Measurements from ENCODE around the gene WBP2NL. TPM values are rescaled to one million over a fixed set of nuclear protein-coding genes. Genes with fewer than 3 reads are reported as not detected.
A peak's percentile ranks its signal among the peaks of the same experiment; 100 is the strongest.

Gene WBP2NL
- total and polyA plus RNA-seq, 2 of the 8 experiments (the other 6 are each of a cell fraction or from before 2014, with no cell fraction given) = not detected

- H3K4me3 ChIP-seq (ENCODE audit: extremely low read depth in 1 of 4, insufficient read depth in 2 of 4, low read depth in 3 of 4, low read length in 4 of 4) = no peak overlapping the region
- TF ChIP-seq SAP30 (IDR thresholded peaks at IDR 0.05; ENCODE audit: insufficient read depth, insufficient replicate concordance, low read length) (no peak), JUN (IDR thresholded peaks at IDR 0.05; ENCODE audit: low read depth, low read length) (no peak), MAFK (IDR thresholded peaks at IDR 0.05; ENCODE audit: low read depth, low read length) (no peak), EZH2 (IDR thresholded peaks at IDR 0.05; ENCODE audit: low read depth, low read length, severe bottlenecking) (no peak), SP1 (IDR thresholded peaks at IDR 0.05; ENCODE audit: low read depth, low read length) (no peak), SIN3A (conservative IDR thresholded peaks at IDR 0.05 in 1 of 2, IDR thresholded peaks at IDR 0.05 in 1 of 2; ENCODE audit: low read depth in 1 of 2, low read length in 2 of 2) (no peak), EGR1 (IDR thresholded peaks at IDR 0.05; ENCODE audit: borderline replicate concordance, low read depth, low read length) (no peak), RXRA (IDR thresholded peaks at IDR 0.05; ENCODE audit: insufficient read depth, low read depth, low read length) (no peak), ZNF274 (IDR thresholded peaks at IDR 0.05; ENCODE audit: borderline replicate concordance, extremely low read depth, low read length) (no peak), SIRT6 (IDR thresholded peaks at IDR 0.05; ENCODE audit: low read length) (no peak), HDAC6 (IDR thresholded peaks at IDR 0.05; ENCODE audit: low read depth, low read length) (no peak), TAF1 (IDR thresholded peaks at IDR 0.05; ENCODE audit: low read depth, low read length) (no peak)
Measured at GRCh38 chr22:41978732-41979131, 19.9 kb upstream of the WBP2NL start.

More at GRCh38 chr22:41978732-41979131, 19.9 kb upstream of the WBP2NL start:
- DNase-seq (ENCODE audit: low read depth in 1 of 2, low spot score in 2 of 2) (no peak), FAIRE-seq (no peak)
- Histone ChIP-seq H3K23ac (ENCODE audit: insufficient read length) (no peak overlapping the region), H2AK5ac (ENCODE audit: low read depth, low read length) (no peak overlapping the region), H2BK15ac (ENCODE audit: low read length) (no peak overlapping the region), H3K23me2 (ENCODE audit: low read depth, low read length) (peaks cover 13% of the 10 kb centered on the region), H2AFZ (ENCODE audit: low read length) (no peak overlapping the region), H3K27ac (ENCODE audit: low read depth, low read length) (no peak overlapping the region), H3K14ac (ENCODE audit: insufficient read length) (no peak overlapping the region), H3K18ac (ENCODE audit: extremely low read depth, low read length) (peak overlapping the region; percentile 48; the same call in 1 of the 2 replicates), H3K4me2 (ENCODE audit: insufficient read depth in 1 of 2, low read depth in 2 of 2, low read length in 2 of 2) (peak overlapping the region in 1 of 2 experiments; percentile 89; a peak in 2 of 4 replicates), H3K27me3 (replicated peaks in 1 of 4; ENCODE audit: control insufficient read depth in 3 of 4, extremely low read depth in 1 of 4, insufficient read depth in 3 of 4, low read length in 3 of 4) (peaks cover 10 to 26% (median 25%) of the 10 kb centered on the region in 4 experiments), H3K36me3 (ENCODE audit: control insufficient read depth in 2 of 4, insufficient read depth in 4 of 4, low read length in 3 of 4) (no peaks in the 10 kb centered on the region), H3K79me2 (ENCODE audit: control insufficient read depth in 1 of 2, insufficient read depth in 2 of 2, low read length in 2 of 2) (peaks cover 0 to 5% of the 10 kb centered on the region in 2 experiments; a peak in 1 of 4 replicates), H4K20me1 (replicated peaks in 1 of 2; ENCODE audit: control insufficient read depth in 1 of 2, insufficient read depth in 2 of 2, low read length in 2 of 2) (peaks cover 2 to 9% of the 10 kb centered on the region in 2 experiments), H3K79me1 (ENCODE audit: low read depth, low read length) (peaks cover 2% of the 10 kb centered on the region; the same call in 1 of the 2 replicates), H3K9ac (replicated peaks in 1 of 4; ENCODE audit: extremely low read depth in 1 of 4, low read depth in 3 of 4, low read length in 3 of 4) (no peak overlapping the region), H2BK120ac (replicated peaks; ENCODE audit: low read depth, low read length) (no peak overlapping the region), H4K91ac (replicated peaks; ENCODE audit: insufficient read length, low read length) (peak overlapping the region; percentile 23), H3K56ac (replicated peaks; ENCODE audit: insufficient read length, low read depth, low read length) (no peak overlapping the region), H3K4me1 (replicated peaks in 1 of 4; ENCODE audit: control insufficient read depth in 3 of 4, insufficient read depth in 4 of 4, low read length in 3 of 4) (peaks cover 0 to 14% (median 10%) of the 10 kb centered on the region in 4 experiments; a peak in 6 of 7 replicates), H3K4ac (replicated peaks; ENCODE audit: insufficient read length, low read depth, low read length) (no peak overlapping the region), H4K8ac (ENCODE audit: extremely low read depth, insufficient read depth, low read length) (no peak overlapping the region), H4K5ac (ENCODE audit: insufficient read length, low read depth, low read length) (no peak overlapping the region), H3K9me3 (ENCODE audit: insufficient read depth in 2 of 2, low read depth in 1 of 2, low read length in 1 of 2) (no peaks in the 10 kb centered on the region), H2BK5ac (ENCODE audit: low read depth, low read length) (no peak overlapping the region), H2BK12ac (ENCODE audit: low read depth, low read length) (0 out of 2 replicates have a peak overlapping the region, but pooled peaks have one; percentile 9), H2BK20ac (ENCODE audit: low read length) (peak overlapping the region; percentile 61; the same call in 1 of the 2 replicates)
- POLR2A ChIA-PET (ENCODE audit: partially characterized antibody) = interaction anchor here (1.2 kb wide), 1 partner anchor 105 kb away, joined by 3 read pairs; no protein-coding TSS in a partner anchor
- 93% methylated on average over 1 of the region's 1 CpG; no CpG with 5 or more reads in 1 of the 2 experiments for WGBS, 2 experiments (ENCODE audit: extremely low coverage in 1 of 2, insufficient coverage in 1 of 2, insufficient read length in 1 of 2, insufficient replicate concordance in 2 of 2, low coverage in 1 of 2, low lambda C conversion rate in 2 of 2, missing lambda C conversion rate in 1 of 2)
- CTCF ChIA-PET (ENCODE audit: partially characterized antibody) = interaction anchor here (0.9 to 2.1 kb wide), 5 partner anchors 12 to 140 kb away, joined by 3 to 13 read pairs (median 3); no protein-coding TSS in a partner anchor

Data from H1 (cell line).